ENCODE results near the gene MOB2.

Gene MOB2

GRCh38 chr11:1455763-1456060 is 30.9 kb downstream of the MOB2 start:
- DNase-seq = no peak

- DNase-seq = no peak
Measured at GRCh38 chr11:1455032-1455762, 31.4 kb downstream of the MOB2 start.

GRCh38 chr11:1454576-1454975 is 32.0 kb downstream of the MOB2 start:
- DNase-seq = no peak

- no peak for DNase-seq
Measured at GRCh38 chr11:1453611-1454034, 33.0 kb downstream of the MOB2 start.

- no peak for DNase-seq
Measured at GRCh38 chr11:1452744-1453143, 33.8 kb downstream of the MOB2 start.

- no peak for DNase-seq
Measured at GRCh38 chr11:1451781-1452470, 34.7 kb downstream of the MOB2 start.

GRCh38 chr11:1450949-1451710 is 35.4 kb downstream of the MOB2 start:
- DNase-seq = no peak

- DNase-seq = no peak
Measured at GRCh38 chr11:1450344-1450875, 36.2 kb downstream of the MOB2 start.

- DNase-seq = no peak
Measured at GRCh38 chr11:1449490-1450243, 36.9 kb downstream of the MOB2 start.

- no peak for DNase-seq
Measured at GRCh38 chr11:1448882-1449281, 37.7 kb downstream of the MOB2 start.

- no peak for DNase-seq
Measured at GRCh38 chr11:1447845-1448825, 38.4 kb downstream of the MOB2 start.

GRCh38 chr11:1446623-1447022 is 40.0 kb downstream of the MOB2 start:
- DNase-seq = no peak

- no peak for DNase-seq
Measured at GRCh38 chr11:1445741-1446445, 40.7 kb downstream of the MOB2 start.

GRCh38 chr11:1444823-1445422 is 41.7 kb downstream of the MOB2 start:
- no peak for DNase-seq

- DNase-seq = no peak
Measured at GRCh38 chr11:1444321-1444720, 42.3 kb downstream of the MOB2 start.

GRCh38 chr11:1443737-1444136 is 42.8 kb downstream of the MOB2 start:
- no peak for DNase-seq

GRCh38 chr11:1442807-1443366 is 43.7 kb downstream of the MOB2 start:
- no peak for DNase-seq

- DNase-seq = no peak
Measured at GRCh38 chr11:1442163-1442562, 44.4 kb downstream of the MOB2 start.

- DNase-seq = no peak
Measured at GRCh38 chr11:1440496-1440895, 46.1 kb downstream of the MOB2 start.

GRCh38 chr11:1440066-1440465 is 46.5 kb downstream of the MOB2 start:
- no peak for DNase-seq
